Measurements from ENCODE around the gene SVIL.
"Not testable (repeated sequence)": the region's sequence is repeated elsewhere in the genome, so short reads cannot be mapped to it uniquely, and the experiment has no call there.

Gene SVIL

DNA sequence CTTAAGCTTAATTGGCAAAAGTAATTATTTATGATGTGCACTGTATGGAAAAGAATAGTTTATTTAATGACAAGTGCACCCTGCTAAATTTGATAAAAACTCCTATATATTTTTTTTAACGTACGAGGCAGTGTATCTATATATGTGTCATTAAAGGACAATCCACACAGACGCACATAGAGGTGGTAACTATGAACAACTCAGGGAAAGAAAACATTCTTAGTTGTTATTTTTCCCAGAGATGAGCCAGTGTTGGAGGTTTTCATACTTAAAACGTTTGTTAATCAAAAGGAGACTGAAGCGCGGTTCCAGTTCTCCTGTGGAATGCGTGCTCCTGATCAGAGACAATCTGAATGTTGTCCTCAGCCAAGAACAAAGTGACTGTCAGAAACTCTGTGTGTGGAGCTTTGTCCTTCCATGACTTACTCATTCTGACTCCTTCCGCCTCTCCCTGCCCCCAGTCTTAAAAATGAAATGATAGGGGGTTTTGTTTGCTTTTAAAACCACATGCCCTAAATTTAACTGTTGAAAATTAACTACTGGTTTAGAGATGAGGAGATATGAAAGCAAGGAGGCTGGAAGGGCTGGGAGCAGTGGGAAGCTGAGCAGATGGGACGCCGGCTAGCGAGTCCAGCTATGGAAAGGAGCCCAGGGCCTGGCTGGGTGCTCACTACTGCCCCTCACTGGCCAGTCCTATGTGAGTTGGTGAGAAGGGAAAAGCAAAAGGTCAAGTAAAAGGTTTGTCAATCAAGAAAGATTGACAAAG lies 99.6 kb downstream of the SVIL start:
- no peak for DNase-seq

DNA sequence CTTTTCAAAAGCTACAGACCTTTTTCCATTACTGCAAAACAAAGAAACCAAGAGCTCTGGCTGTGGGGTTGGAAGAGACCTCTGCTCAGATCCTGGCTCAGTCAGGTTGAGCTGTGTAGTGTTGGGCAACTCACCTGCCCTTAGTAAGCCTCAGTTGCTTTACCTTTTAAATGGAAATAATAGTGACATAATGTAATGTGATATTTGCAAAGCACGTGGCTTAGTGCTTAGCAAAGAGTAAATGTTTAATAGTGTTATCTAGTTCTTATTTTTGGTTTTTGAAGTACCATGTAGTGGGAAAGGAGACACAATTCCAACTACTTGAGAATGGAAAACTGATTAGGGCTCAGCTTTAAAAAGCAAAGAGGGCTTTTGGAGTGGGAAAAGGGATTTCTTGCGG lies 100.2 kb downstream of the SVIL start:
- no peak for DNase-seq

GRCh38 chr10:29533696-29534285 lies 101.0 kb downstream of the SVIL start:
- DNase-seq: no peak

GRCh38 chr10:29533046-29533445 lies 101.7 kb downstream of the SVIL start:
- no peak for DNase-seq

- no peak for DNase-seq
These were observed 102.4 kb downstream of the SVIL start for GRCh38 chr10:29532256-29532878.

DNA sequence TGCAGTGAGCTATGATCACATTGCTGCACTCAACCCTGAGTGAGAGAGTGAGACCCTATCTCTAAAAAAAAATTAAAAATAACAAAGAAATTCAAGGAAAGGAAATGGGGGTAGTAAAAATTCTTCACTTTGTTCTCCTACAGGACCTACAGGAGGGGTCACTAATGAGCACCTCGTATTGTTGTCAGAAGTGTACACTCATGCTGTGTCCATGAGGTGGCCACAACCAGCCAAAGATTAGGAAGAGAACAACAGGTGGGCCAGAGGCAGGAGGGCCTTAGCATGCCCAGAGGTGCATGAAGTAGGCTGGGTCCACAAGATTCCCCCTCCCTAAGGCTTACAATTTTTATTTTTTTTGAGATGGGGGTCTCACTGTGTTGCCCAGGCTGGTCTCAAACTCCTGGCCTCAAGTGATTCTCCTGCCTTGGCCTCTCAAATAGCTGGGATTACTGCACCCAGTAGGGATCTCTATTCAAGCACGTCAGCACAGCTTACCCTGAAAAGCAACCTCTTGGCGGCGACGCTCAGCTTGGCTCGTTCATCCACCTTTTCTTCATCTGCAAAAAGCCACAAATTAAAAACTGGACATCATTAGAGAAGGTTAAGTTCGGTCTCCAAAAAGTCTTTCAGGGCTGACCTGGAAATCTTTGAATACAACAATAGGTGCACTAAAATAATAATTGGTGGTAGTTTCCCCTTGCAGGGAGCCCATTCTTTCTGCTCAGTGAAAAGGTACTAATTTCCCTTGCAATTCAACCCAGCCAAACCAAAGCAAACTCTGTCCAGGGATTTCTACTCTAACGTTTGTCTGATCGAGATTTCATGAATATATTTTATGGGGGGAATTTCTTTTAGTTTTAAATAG lies 104.4 kb downstream of the SVIL start:
- no peak for DNase-seq

- no peak for DNase-seq
These were observed 105.6 kb downstream of the SVIL start for GRCh38 chr10:29529146-29529545.

- no peak for DNase-seq
These were observed 109.0 kb downstream of the SVIL start for GRCh38 chr10:29525762-29526161.

DNA sequence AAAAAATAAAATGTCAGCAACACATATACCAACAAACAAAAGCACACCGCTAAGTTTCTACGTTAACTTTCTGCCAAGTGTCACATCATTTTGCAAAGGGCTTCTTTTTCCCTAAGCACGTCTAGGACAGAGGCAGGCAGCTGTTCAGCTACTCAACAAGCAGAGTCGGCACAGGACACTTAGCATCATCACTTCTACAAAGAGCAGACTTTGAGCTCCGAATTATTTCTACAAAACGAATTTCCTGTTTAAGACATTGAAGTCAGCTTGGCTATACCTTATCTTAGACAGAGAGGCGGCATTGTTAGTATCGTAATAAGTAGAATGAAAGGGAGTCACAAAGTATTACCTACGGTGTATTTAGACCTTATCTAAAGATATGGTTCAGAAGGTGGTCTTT lies 110.1 kb downstream of the SVIL start:
- no peak for DNase-seq

GRCh38 chr10:29524294-29524693 lies 110.5 kb downstream of the SVIL start:
- no peak for DNase-seq

- DNase-seq: no peak
These were observed 111.9 kb downstream of the SVIL start for GRCh38 chr10:29522918-29523317.

DNA sequence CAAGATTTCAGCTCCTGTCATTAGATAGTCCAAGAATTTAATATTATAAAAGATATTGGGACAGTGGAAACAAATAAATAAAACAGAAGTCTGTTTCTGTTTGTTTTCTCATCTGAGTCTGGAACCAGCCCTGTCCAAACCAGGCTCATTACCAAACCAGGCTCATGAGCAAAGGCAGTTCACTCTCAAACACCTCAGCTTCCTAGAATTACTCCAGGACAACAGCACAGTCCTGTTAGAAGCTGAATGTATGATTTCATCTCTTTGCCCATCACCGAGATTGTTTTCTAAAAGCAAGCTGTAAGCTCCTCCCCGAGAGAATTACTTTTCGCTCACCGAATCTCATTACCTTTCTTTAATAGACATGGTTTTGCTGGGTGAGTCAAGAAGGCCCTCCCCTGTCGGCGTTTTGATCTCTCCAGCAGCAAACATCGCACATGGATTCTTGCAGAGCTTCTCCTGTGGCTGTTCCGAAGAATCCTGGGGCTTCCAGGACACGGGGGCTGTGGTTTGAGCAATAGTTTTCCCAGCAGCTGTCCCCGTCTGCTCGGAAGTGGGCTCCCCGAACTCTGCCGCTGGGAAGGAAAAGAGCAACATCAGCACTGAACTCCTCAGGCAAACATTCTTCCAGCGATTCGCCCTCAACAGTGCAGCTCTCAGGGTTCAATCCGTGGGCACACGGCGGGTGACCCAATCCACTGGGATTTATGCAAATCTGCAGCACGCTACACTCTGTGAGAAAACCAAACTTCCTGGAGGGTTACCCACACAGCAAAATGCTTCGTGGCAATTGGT lies 112.5 kb downstream of the SVIL start:
- no peak for DNase-seq

DNA sequence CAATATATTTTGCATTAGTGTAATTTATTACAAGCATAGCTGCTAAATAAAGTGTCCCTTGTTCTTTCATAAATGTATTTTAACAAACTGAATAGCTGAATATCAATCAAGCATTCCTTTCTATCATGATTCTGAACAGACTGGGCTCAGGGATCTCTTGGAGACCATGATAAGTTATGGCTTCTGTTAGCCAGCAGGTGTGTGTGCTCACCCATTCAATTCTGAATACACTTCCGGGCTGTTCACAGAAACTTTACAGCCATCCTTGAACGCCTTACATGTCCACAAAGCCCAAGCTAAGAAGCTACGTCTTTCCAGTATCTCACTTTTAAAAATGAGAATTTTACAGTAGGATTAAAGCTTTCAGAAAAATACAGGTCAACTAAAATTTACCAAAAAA lies 115.1 kb downstream of the SVIL start:
- DNase-seq: no peak

GRCh38 chr10:29517352-29517923 lies 117.3 kb downstream of the SVIL start:
- DNase-seq: no peak

DNA sequence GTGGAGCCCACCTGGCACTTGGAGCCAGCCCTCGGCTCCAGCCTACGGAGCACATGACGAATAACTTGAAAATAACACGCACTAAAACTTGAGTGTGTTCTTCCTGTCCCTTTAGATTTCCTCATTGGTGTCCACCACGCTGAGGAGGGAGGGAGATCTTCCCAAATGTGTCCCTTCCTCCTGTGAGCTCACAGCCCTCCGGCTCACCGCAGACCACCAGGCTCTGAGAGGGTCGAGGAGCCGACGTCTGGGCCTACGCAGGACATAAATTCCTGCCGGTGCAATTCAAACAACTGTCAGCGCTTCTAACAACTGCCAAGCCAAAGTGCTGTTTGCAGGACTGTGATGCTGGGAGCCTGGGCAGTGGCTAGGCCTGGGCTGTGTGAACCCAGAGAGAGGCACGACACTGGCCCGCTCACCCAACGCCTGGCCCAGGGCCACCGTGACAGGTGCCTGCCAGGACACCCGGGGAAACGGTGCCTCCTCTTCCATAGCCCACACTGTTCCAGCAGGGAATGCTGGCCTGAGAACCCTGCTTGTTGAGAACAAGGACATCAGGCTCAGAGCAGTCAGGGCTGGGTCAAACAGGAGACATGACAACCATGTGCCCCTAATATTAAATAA lies 118.3 kb downstream of the SVIL start:
- not testable (repeated sequence) for DNase-seq

GRCh38 chr10:29515879-29516278 lies 118.9 kb downstream of the SVIL start:
- not testable (repeated sequence) for DNase-seq

DNA sequence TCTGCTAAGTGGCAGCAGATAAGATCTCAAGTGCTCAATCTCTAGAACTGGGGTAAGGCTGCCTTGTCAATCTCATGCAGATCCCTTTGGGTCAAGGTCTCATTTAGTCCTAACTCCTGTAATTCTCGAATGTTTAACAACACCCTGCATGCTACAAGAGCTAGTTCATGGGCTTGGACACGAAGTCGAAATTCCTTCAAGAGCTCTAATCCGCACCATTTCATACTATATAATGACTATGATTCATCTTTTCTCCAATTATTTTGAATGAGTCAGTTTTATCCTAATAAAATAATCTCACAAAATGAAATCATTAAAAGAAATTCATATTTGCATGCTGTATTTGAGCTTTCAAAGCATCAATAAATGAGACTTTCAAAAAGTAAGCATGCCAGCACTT lies 119.7 kb downstream of the SVIL start:
- not testable (repeated sequence) for DNase-seq

GRCh38 chr10:29514306-29514705 lies 120.5 kb downstream of the SVIL start:
- DNase-seq: no peak

- DNase-seq: no peak
These were observed 122.3 kb downstream of the SVIL start for GRCh38 chr10:29512425-29512974.

DNA sequence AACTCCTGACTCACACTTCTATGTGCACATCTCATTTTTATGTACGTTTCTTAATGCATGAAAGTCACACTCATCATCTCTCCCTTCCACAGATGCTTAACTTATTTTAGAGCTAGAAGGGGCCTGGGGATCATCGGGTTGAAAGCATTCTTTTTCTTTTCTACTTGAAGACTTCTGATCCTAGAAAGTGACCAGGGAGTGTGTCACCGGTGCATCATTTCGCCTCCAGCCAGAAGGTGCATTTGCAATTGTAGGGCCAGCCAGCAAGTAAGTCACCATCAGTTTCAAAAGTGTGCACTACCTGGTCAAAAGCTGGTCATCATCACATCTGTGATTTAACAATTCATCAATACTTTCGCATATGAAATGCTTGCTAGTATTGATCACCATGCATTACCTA lies 123.0 kb downstream of the SVIL start:
- DNase-seq: not testable (repeated sequence)

GRCh38 chr10:29510483-29511157 lies 124.2 kb downstream of the SVIL start:
- not testable (repeated sequence) for DNase-seq

All from NCI-H2081 treated with DMSO at 0.1 percent for 48 hours (cell line).